ENCODE data around the gene TMEM45A.
"Not testable (repeated sequence)": the region's sequence is repeated elsewhere in the genome, so short reads cannot be mapped to it uniquely, and the experiment has no call there.

The TMEM45A gene

GRCh38 chr3:100575704-100576103, 83.3 kb downstream of the TMEM45A start:
- DNase-seq (ENCODE audit: low read depth) = no peak

GRCh38 chr3:100577382-100578008, 85.1 kb downstream of the TMEM45A start:
- peak; percentile 32 for DNase-seq (ENCODE audit: low read depth)

DNA sequence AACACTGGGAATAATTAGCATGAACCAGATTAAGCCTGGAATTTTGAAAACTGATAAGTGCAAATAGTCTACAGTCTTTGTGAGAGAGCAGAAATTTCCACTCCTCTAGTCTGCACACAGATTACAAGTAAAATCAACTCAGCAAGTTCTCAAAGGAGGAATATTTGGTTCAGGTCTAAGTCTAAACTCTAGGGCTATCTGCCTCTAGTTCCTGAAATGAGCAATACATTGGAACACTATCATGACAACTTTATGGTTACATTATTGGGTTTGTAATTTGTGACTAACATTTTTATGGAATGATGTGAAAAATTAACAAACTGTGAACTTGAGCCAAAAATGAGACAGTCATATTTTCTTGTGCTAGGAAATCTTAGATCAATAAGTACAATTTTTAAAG, 86.2 kb downstream of the TMEM45A start:
- DNase-seq (ENCODE audit: low read depth) = no peak

GRCh38 chr3:100580147-100580546, 87.7 kb downstream of the TMEM45A start:
- no peak for DNase-seq (ENCODE audit: low read depth)

DNA sequence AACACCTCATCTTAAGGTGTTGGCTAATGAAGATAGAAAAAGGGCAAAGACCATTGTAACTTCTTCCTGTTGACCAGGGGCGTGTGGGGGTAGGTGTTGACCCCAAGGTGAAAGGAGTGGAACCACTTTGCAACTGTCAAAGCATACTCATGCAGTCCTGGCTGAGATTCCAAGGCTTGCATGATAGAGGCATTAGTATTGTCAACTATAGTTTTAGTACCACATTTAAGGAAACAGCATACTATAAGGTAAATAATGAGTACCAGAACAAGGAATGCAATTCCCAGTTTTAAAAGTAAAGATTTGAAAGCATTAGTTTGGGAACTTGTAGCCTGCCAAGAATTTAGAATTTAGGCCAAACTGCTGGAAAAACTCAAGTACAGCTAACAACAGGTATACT, 89.2 kb downstream of the TMEM45A start:
- DNase-seq (ENCODE audit: low read depth) = no peak

- DNase-seq (ENCODE audit: low read depth) = not testable (repeated sequence)
Observed at GRCh38 chr3:100582157-100582556, 89.7 kb downstream of the TMEM45A start.

DNA sequence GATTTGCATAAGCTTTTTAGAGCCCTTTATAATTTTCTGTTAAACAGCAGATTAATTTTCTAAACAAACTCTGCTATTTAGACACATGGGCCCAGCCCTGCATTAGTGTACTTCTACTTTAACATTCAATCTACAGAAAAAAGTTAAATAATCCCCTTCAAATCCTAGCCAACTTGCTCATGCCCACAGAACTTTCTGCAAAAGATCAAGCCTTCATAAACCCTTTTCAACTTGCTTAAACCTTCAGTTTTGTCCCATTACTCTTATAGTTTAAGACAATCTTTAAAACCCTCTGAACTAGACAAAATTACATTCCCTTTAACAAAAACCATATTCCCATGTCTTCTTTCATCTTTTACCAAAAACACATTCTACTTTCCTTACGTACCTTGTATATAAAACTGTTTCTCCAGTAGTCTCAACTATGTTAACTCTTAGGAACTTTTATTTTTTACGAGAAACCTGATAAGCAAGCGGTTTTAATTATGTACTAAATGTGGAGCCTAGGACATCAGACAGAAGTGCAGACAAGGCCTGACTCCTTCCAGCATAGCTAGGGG, 91.8 kb downstream of the TMEM45A start:
- no peak for DNase-seq (ENCODE audit: low read depth)

GRCh38 chr3:100586832-100587231, 94.4 kb downstream of the TMEM45A start:
- DNase-seq (ENCODE audit: low read depth) = no peak

DNA sequence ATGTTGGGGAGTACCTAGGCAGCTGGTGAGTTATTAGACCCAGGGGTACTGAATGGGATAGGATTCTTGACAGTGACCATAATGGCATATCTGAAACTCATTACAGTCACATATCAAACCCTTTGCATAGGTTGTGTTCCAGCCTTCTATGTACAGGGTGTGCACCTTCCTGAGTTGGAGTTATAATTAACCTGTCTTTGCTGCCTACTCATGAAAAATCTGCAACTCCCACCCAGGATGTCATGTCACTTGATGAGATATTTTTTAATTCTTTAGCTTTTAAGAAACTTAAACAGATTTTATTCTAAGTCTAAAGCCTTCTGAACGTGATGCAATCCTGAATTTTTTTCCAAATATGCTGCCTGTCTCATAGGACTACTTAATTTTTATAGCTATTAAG, 95.8 kb downstream of the TMEM45A start:
- no peak for DNase-seq (ENCODE audit: low read depth)

GRCh38 chr3:100590114-100590839, 97.9 kb downstream of the TMEM45A start:
- DNase-seq (ENCODE audit: low read depth) = peak; percentile 75

DNA sequence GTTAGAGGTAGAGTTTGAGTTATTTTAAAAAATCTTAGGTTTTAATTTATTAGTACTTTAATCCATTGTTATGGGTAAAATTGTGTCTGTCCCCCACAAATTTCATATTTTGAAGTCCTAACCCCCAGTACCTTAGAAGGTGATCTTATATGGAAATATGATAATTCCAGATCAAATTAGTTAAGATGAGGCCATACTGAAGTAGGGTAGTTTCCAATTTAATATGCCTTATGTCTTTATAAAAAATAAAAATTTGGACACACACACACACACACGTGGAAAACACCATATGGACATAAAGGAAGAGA, 98.4 kb downstream of the TMEM45A start:
- no peak for DNase-seq (ENCODE audit: low read depth)

DNA sequence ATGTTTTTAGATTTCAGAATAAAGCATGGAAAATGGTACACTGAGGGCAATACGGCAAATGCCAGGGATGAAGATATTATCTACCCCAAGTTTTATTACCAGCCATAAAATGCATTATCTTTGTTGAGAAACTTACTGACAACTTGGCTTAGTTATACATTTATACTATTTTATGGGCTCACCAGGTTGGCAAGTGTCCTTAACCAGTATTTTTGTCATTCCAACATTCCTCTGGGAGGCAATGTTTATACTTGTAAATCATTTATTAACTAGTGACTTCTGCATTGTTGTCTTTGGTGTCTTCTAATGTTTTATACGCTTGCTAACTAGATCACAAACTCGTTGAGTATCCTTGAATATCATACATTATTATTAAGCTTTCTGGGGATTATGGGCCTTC, 99.0 kb downstream of the TMEM45A start:
- no peak for DNase-seq (ENCODE audit: low read depth)

GRCh38 chr3:100600181-100601042, 108.0 kb downstream of the TMEM45A start:
- DNase-seq (ENCODE audit: low read depth) = no peak

DNA sequence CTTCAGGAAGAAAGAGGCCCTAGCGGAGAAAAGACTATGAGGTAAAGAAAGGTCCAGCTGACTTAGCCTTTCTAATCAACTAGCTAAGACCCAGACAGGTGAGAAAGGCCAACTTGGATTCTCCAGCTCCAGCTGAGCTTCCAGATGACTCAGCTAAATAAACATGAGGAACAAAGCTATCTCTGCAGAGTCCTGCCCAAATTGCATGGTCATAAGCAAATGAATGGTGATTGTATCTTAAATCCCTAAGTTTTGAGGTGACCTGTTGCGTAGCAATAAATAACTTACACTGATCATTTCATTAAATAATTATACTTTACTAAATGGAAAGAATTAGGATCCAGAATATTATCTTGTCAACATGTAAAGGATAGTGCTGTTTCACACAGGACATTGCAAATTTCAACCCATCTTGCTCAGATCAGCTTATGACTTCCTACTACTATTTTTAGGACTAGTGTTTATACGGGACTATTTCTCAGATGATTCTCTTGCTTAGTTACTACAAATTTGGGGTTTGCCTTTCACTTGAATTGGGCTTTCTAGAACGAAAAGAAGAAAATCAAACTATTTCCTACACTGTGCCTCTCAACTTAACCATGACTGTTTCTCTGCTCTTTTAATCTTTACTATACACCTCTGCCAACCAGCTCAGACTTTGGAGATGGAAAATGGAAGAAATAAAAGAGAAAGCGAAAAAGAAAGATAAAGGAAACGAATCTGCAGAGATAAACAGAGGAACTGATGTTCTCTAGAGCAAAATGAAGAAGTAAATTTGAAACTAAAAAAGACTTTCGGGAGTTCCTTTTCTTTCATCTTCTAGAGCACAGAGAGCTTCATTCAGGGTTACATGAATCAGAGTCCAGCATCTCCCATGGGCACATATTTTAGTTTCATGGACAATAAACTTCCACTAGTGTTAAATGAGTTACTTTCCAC, 110.4 kb downstream of the TMEM45A start:
- peak; percentile 36 for DNase-seq (ENCODE audit: low read depth)

GRCh38 chr3:100603469-100603868, 111.0 kb downstream of the TMEM45A start:
- DNase-seq (ENCODE audit: low read depth) = peak; percentile 63

DNA sequence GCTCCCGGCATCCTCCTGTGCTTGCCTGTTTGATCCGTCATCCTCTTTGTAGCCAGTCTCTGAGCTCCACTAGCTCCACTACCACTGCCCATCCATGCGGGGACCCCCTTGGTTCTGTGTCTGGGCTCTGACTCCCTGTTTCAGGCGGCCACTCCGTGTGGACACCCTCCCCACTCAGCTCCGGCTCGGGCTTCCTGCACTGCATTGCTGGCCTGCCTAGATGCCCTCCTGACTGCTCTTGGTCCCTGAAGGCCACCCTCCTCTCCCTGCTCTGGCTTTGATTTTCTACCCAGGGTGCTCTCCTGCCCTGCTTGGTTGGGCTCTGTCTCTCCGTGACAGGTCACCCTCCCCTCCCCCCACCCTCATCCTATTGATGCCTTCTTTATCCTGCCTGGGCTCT, 112.9 kb downstream of the TMEM45A start:
- no peak for DNase-seq (ENCODE audit: low read depth)

- DNase-seq (ENCODE audit: low read depth) = peak; percentile 3
Observed at GRCh38 chr3:100606894-100607512, 114.6 kb downstream of the TMEM45A start.

GRCh38 chr3:100609305-100609704, 116.9 kb downstream of the TMEM45A start, which contains the start of gene ADGRG7:
ADGRG7 (plus strand) TSS chr3:100609601; CDS start chr3:100609857, 256 bp downstream.
- DNase-seq (ENCODE audit: low read depth) = no peak

DNA sequence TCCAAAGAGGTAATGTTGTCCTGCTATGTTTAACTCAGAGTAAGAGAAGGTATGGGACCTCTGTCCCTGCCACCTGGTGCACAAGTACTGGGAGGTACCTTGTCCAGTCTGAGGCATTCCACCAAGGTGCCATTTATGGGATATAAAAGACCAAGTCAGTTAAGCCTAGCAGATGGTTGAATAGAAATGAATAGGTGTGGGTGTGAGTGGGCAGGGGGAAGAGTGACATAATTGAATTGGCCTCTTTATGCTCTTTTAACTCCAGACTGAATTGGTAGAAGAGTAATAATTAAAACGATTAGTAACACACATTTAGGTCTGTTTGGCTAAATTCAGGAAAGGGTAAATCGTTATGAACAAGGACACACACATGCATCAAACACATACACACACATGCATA, 117.5 kb downstream of the TMEM45A start:
- no peak for DNase-seq (ENCODE audit: low read depth)

DNA sequence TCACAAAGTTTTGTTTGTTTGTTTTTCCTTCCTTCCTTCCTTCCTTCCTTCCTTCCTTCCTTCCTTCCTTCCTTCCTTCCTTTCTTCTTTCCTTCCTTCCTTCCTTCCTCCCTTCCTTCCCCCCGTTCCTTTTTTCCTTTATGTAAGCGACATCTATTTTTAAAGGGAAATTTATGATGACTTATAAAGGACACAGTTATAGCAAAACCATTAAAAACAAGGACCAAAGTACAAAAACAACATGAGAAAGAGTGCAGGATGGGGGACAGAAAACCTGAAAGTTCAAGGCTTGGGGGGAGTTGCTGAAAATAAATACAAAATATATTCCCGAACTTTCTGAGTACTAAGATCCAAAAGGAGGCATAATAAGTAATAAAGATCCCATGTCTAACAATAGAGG, 118.8 kb downstream of the TMEM45A start:
- no peak for DNase-seq (ENCODE audit: low read depth)

All from ELR (cell line).